Measurements from ENCODE around the gene HACE1.

DNA sequence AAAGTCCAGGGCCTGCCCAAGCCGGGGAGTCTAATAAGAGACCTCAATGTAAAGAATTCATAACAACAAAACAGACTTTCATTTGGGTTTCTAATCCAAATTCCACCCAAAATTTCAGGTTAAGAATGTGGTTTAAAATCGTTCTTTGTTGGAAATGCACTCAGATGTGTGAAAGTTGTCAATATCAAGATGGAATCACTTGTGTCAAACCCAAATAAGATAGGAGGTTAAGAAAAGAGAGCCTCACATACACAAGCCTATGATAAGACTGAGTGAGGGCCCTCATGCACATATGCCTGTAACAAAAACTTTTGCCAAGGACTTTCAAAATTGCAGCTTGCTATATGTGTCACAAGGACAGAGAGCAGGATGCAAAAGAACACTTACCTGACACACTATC is 145.7 kb downstream of the HACE1 start:
- TF ChIP-seq, protein P1, sequence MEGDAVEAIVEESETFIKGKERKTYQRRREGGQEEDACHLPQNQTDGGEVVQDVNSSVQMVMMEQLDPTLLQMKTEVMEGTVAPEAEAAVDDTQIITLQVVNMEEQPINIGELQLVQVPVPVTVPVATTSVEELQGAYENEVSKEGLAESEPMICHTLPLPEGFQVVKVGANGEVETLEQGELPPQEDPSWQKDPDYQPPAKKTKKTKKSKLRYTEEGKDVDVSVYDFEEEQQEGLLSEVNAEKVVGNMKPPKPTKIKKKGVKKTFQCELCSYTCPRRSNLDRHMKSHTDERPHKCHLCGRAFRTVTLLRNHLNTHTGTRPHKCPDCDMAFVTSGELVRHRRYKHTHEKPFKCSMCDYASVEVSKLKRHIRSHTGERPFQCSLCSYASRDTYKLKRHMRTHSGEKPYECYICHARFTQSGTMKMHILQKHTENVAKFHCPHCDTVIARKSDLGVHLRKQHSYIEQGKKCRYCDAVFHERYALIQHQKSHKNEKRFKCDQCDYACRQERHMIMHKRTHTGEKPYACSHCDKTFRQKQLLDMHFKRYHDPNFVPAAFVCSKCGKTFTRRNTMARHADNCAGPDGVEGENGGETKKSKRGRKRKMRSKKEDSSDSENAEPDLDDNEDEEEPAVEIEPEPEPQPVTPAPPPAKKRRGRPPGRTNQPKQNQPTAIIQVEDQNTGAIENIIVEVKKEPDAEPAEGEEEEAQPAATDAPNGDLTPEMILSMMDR (IDR thresholded peaks at IDR 0.05), result no peak
- TF ChIP-seq POLR2A (IDR thresholded peaks at IDR 0.05), result no peak

Data from testis (tissue), 2 donors.